NCI-H1105 (cell line): ENCODE data around the gene SPATA33.
A peak's percentile ranks its signal among the peaks of the same experiment; 100 is the strongest.
"Not testable (repeated sequence)": the region's sequence is repeated elsewhere in the genome, so short reads cannot be mapped to it uniquely, and the experiment has no call there.

Experiments
- DNase-seq: peaks from one replicate; lab custom pipeline; 2025; lab: John Stamatoyannopoulos, UW

The SPATA33 gene

GRCh38 chr16:89693931-89694783 lies 36.5 kb downstream of the SPATA33 start:
- no peak for DNase-seq

GRCh38 chr16:89694784-89695085 lies 37.1 kb downstream of the SPATA33 start:
- not testable (repeated sequence) for DNase-seq

- DNase-seq: no peak
These were observed 37.6 kb downstream of the SPATA33 start for GRCh38 chr16:89695086-89695874.

GRCh38 chr16:89695875-89696669 lies 38.4 kb downstream of the SPATA33 start:
- DNase-seq: no peak

GRCh38 chr16:89696670-89697128 lies 39.1 kb downstream of the SPATA33 start:
- no peak for DNase-seq

GRCh38 chr16:89697161-89697615 lies 39.6 kb downstream of the SPATA33 start:
- peak; percentile 73 for DNase-seq

- no peak for DNase-seq
These were observed 40.1 kb downstream of the SPATA33 start for GRCh38 chr16:89697616-89698331.

GRCh38 chr16:89698717-89699116 lies 41.1 kb downstream of the SPATA33 start:
- DNase-seq: not testable (repeated sequence)

- DNase-seq: not testable (repeated sequence)
These were observed 42.0 kb downstream of the SPATA33 start for GRCh38 chr16:89699629-89700099.

GRCh38 chr16:89700100-89700648 lies 42.5 kb downstream of the SPATA33 start:
- DNase-seq: peak; percentile 97

GRCh38 chr16:89700649-89701424 lies 43.2 kb downstream of the SPATA33 start:
- peak; percentile 14 for DNase-seq

GRCh38 chr16:89701425-89702406 lies 44.1 kb downstream of the SPATA33 start, which contains the start of gene SPATA2L:
Gene SPATA2L, minus strand, starts transcription at chr16:89701705. Its CDS starts 473 bp downstream, at chr16:89701232.
- peak; percentile 76 for DNase-seq

- DNase-seq: no peak
These were observed 46.6 kb downstream of the SPATA33 start for GRCh38 chr16:89704281-89704680.

- DNase-seq: no peak
These were observed 47.4 kb downstream of the SPATA33 start for GRCh38 chr16:89705006-89705405.

GRCh38 chr16:89706518-89707260 lies 49.1 kb downstream of the SPATA33 start:
- DNase-seq: no peak

GRCh38 chr16:89707695-89708094 lies 50.1 kb downstream of the SPATA33 start:
- DNase-seq: no peak

- DNase-seq: no peak
These were observed 50.9 kb downstream of the SPATA33 start for GRCh38 chr16:89708481-89708931.

- DNase-seq: no peak
These were observed 51.5 kb downstream of the SPATA33 start for GRCh38 chr16:89709166-89709565.
